Head of caudate nucleus (tissue), 42 donors: ENCODE measurements around the gene IDE.
"Not testable (repeated sequence)": the region's sequence is repeated elsewhere in the genome, so short reads cannot be mapped to it uniquely, and the experiment has no call there.

Source experiments
- DNase-seq, 42 donors: peaks; one replicate each; pipeline versions ENCODE4 v3.0.0 to v3.0.0-alpha.2; 2020 to 2021; ENCODE audit warnings: mixed read lengths in 7 of 42
- intact Hi-C: fragments of 100-400 bp; cut with DNase I; formaldehyde crosslinking; loops from one replicate; pipeline ENCODE4 v1.15.0; 2022

Gene IDE

GRCh38 chr10:92404612-92405418, 169.1 kb downstream of the IDE start:
- intact Hi-C loops = no loop called here
- no peak for DNase-seq

- DNase-seq, intact Hi-C loops: not testable (repeated sequence)
Measured at GRCh38 chr10:92402234-92402633, 171.7 kb downstream of the IDE start.
